ENCODE data around the gene NHLRC1.

The NHLRC1 gene

DNA sequence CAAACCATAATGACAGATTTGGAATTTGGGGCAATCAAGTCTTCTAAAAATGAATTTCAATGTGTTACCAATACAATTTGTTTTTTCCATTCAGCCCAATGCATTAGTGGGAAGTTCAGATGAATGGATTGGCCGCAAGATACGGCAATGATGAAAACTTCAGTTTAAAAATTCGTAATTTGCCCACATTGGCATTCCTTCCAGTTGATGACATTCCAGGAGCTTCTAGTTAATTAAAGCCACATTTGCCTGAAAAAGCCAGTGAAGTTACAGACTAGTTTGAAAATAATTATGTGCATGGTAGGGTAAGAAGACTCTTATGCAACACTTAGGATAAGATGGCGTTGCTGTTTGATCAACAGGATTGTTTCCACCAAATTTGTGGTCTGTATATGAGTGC, 46.2 kb downstream of the NHLRC1 start:
- TF ChIP-seq, protein P1, sequence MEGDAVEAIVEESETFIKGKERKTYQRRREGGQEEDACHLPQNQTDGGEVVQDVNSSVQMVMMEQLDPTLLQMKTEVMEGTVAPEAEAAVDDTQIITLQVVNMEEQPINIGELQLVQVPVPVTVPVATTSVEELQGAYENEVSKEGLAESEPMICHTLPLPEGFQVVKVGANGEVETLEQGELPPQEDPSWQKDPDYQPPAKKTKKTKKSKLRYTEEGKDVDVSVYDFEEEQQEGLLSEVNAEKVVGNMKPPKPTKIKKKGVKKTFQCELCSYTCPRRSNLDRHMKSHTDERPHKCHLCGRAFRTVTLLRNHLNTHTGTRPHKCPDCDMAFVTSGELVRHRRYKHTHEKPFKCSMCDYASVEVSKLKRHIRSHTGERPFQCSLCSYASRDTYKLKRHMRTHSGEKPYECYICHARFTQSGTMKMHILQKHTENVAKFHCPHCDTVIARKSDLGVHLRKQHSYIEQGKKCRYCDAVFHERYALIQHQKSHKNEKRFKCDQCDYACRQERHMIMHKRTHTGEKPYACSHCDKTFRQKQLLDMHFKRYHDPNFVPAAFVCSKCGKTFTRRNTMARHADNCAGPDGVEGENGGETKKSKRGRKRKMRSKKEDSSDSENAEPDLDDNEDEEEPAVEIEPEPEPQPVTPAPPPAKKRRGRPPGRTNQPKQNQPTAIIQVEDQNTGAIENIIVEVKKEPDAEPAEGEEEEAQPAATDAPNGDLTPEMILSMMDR (IDR thresholded peaks at IDR 0.05): no peak

DNA sequence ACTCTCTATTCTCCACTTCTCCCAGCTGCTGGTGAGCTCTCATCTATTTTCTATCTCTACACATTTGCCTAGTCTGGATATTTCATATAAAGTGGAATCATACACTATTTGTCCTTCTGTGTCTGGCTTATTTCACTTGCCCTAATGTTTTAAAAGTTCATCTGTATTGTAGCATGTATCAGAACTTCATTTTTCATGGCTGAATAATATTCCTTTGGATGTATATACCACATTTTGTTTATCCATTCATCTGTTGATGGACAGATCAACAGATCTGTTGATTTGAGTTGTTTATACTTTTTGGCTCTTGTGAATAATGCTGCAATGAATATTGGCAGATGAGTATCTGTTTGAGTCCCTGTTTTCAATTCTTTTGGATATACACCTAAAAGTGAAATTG, 49.6 kb downstream of the NHLRC1 start:
- TF ChIP-seq, protein P1 (IDR thresholded peaks at IDR 0.05): no peak

DNA sequence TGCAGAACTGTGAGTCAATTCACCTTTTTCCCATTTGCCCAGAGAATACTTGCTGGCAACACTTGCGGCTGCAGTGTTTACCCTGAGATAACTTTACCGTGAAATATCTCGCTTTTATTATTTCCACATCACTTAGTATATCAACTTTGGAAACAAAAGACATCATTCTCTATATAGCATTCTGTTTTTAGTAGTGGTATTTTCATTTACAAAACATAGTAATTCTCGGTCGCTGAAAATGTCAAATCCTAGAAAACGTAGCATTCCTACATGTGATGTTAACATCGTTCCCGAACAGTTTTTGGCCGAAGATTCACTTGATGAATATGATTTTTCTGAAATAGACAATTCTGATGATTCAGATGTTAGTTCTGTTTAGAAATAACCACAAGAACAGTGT, 52.0 kb downstream of the NHLRC1 start:
- TF ChIP-seq, protein P1 (IDR thresholded peaks at IDR 0.05): no peak

All from LNCAP (cell line).